GM12878 (cell line): ENCODE results near the gene FGF14.

ENCODE experiments used
- JUND ChIP-seq: IDR thresholded peaks from 2 replicates; pipeline ENCODE4 v1.6.1; 2012; ENCODE audit warnings: low read depth, mild to moderate bottlenecking, low read length, improper control_type of control experiment, moderate library complexity
- MLLT1 ChIP-seq: fragments of 450-650 bp; IDR thresholded peaks from 2 replicates; pipeline ENCODE4 v1.6.1; 2016; ENCODE audit warnings: mild to moderate bottlenecking
- MYC ChIP-seq: IDR thresholded peaks from 2 replicates; pipeline ENCODE4 v1.6.1; 2011; ENCODE audit warnings: mild to moderate bottlenecking, low read length, moderate library complexity, inconsistent platforms; ENCODE audit not compliant: insufficient read depth, insufficient replicate concordance, insufficient read length, severe bottlenecking
- NBN ChIP-seq: fragments of 450-650 bp; IDR thresholded peaks from 2 replicates; pipeline ENCODE4 v1.6.1; 2016
- NRF1 ChIP-seq: conservative IDR thresholded peaks from 2 replicates; pipeline ENCODE4 v1.6.1; 2011; ENCODE audit warnings: mild to moderate bottlenecking, low read depth, low read length, improper control_type of control experiment
- POLR2A ChIP-seq: IDR thresholded peaks from 2 replicates; pipeline ENCODE4 v1.6.1; 2011; ENCODE audit warnings: low read depth, mild to moderate bottlenecking, low read length
- POLR2AphosphoS5 ChIP-seq: IDR thresholded peaks from 2 replicates; pipeline ENCODE4 v1.6.1; 2011; ENCODE audit warnings: mild to moderate bottlenecking, low read length, inconsistent platforms
- RAD21 ChIP-seq: IDR thresholded peaks from 2 replicates; pipeline ENCODE4 v1.6.1; 2011; ENCODE audit warnings: mild to moderate bottlenecking, low read depth, low read length, moderate library complexity; ENCODE audit not compliant: insufficient read depth
- USF2 ChIP-seq: IDR thresholded peaks from 2 replicates; pipeline ENCODE4 v1.6.1; 2011; ENCODE audit warnings: low read depth, low read length, improper control_type of control experiment, borderline replicate concordance
- ZNF384 ChIP-seq: IDR thresholded peaks from 2 replicates; pipeline ENCODE4 v1.6.1; 2012; ENCODE audit warnings: low read depth, mild to moderate bottlenecking, low read length, improper control_type of control experiment, borderline replicate concordance
- TF ChIP-seq, protein P1 (sequence below): IDR thresholded peaks from 2 replicates; pipeline ENCODE4 v1.6.1; 2012; ENCODE audit warnings: low read depth, low read length, improper control_type of control experiment
- TF ChIP-seq, protein P2 (sequence below), 3 experiments: IDR thresholded peaks in 2 of 3; conservative IDR thresholded peaks in 1 of 3; 2 replicates each; pipeline ENCODE4 v1.5.1; 2011; ENCODE audit warnings: low read depth in 3 of 3, low read length in 3 of 3, mild to moderate bottlenecking in 3 of 3, control low read depth in 2 of 3, moderate library complexity in 2 of 3, inconsistent platforms in 1 of 3, mixed read lengths in 1 of 3; ENCODE audit not compliant: control insufficient read depth in 2 of 3, insufficient read depth in 1 of 3; ENCODE audit errors: extremely low read depth in 1 of 3
- TF ChIP-seq, protein P3 (sequence below): fragments of 450-650 bp; IDR thresholded peaks from 2 replicates; pipeline ENCODE4 v1.6.1; 2017; ENCODE audit warnings: mild to moderate bottlenecking, moderate library complexity

- TF ChIP-seq POLR2A = no peak
- no peak for TF ChIP-seq ZNF384
- TF ChIP-seq POLR2AphosphoS5 = no peak
- no peak for TF ChIP-seq MYC
- TF ChIP-seq, protein P1, sequence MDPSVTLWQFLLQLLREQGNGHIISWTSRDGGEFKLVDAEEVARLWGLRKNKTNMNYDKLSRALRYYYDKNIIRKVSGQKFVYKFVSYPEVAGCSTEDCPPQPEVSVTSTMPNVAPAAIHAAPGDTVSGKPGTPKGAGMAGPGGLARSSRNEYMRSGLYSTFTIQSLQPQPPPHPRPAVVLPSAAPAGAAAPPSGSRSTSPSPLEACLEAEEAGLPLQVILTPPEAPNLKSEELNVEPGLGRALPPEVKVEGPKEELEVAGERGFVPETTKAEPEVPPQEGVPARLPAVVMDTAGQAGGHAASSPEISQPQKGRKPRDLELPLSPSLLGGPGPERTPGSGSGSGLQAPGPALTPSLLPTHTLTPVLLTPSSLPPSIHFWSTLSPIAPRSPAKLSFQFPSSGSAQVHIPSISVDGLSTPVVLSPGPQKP = no peak
- no peak for TF ChIP-seq NBN
- TF ChIP-seq, protein P2, sequence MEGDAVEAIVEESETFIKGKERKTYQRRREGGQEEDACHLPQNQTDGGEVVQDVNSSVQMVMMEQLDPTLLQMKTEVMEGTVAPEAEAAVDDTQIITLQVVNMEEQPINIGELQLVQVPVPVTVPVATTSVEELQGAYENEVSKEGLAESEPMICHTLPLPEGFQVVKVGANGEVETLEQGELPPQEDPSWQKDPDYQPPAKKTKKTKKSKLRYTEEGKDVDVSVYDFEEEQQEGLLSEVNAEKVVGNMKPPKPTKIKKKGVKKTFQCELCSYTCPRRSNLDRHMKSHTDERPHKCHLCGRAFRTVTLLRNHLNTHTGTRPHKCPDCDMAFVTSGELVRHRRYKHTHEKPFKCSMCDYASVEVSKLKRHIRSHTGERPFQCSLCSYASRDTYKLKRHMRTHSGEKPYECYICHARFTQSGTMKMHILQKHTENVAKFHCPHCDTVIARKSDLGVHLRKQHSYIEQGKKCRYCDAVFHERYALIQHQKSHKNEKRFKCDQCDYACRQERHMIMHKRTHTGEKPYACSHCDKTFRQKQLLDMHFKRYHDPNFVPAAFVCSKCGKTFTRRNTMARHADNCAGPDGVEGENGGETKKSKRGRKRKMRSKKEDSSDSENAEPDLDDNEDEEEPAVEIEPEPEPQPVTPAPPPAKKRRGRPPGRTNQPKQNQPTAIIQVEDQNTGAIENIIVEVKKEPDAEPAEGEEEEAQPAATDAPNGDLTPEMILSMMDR (IDR thresholded peaks at IDR 0.05 in 2 of 3, conservative IDR thresholded peaks at IDR 0.05 in 1 of 3; ENCODE audit: control insufficient read depth in 2 of 3, extremely low read depth in 1 of 3, insufficient read depth in 1 of 3, low read depth in 3 of 3, low read length in 3 of 3) = no peak
- TF ChIP-seq USF2 = no peak
- no peak for TF ChIP-seq JUND
- no peak for TF ChIP-seq RAD21
- TF ChIP-seq NRF1 = no peak
- no peak for TF ChIP-seq MLLT1
- TF ChIP-seq, protein P3, sequence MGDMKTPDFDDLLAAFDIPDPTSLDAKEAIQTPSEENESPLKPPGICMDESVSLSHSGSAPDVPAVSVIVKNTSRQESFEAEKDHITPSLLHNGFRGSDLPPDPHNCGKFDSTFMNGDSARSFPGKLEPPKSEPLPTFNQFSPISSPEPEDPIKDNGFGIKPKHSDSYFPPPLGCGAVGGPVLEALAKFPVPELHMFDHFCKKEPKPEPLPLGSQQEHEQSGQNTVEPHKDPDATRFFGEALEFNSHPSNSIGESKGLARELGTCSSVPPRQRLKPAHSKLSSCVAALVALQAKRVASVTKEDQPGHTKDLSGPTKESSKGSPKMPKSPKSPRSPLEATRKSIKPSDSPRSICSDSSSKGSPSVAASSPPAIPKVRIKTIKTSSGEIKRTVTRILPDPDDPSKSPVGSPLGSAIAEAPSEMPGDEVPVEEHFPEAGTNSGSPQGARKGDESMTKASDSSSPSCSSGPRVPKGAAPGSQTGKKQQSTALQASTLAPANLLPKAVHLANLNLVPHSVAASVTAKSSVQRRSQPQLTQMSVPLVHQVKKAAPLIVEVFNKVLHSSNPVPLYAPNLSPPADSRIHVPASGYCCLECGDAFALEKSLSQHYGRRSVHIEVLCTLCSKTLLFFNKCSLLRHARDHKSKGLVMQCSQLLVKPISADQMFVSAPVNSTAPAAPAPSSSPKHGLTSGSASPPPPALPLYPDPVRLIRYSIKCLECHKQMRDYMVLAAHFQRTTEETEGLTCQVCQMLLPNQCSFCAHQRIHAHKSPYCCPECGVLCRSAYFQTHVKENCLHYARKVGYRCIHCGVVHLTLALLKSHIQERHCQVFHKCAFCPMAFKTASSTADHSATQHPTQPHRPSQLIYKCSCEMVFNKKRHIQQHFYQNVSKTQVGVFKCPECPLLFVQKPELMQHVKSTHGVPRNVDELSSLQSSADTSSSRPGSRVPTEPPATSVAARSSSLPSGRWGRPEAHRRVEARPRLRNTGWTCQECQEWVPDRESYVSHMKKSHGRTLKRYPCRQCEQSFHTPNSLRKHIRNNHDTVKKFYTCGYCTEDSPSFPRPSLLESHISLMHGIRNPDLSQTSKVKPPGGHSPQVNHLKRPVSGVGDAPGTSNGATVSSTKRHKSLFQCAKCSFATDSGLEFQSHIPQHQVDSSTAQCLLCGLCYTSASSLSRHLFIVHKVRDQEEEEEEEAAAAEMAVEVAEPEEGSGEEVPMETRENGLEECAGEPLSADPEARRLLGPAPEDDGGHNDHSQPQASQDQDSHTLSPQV = no peak
Observed at GRCh38 chr13:102344410-102344809, 57.4 kb downstream of the FGF14 start.
